Mucosa of gallbladder (tissue), 1 donor: ENCODE measurements around the gene EPHA2. TPM values are rescaled to one million over a fixed set of nuclear protein-coding genes. Genes with fewer than 3 reads are reported as not detected.
"Not testable (repeated sequence)": the region's sequence is repeated elsewhere in the genome, so short reads cannot be mapped to it uniquely, and the experiment has no call there.

ENCODE experiments used
- DNase-seq: peaks from one replicate; pipeline ENCODE4 v3.0.0-alpha.2; 2020; ENCODE audit warnings: low spot score
- total RNA-seq: library from RNA; stranded (reverse); gene quantifications from one replicate; pipeline ENCODE4 v1.2.1, GENCODE V29; 2021
- donor health status: DM: no; HTN: no; CAD: no.

EPHA2 gene
- total RNA-seq, 1 donor from 2014 or later = 37.2 TPM

GRCh38 chr1:16168144-16168495 is 12.3 kb upstream of the EPHA2 start:
- not testable (repeated sequence) for DNase-seq

- DNase-seq = no peak
Observed at GRCh38 chr1:16167331-16168143, 11.7 kb upstream of the EPHA2 start.

GRCh38 chr1:16166117-16166516 is 10.2 kb upstream of the EPHA2 start:
- no peak for DNase-seq

GRCh38 chr1:16165548-16165947 is 9.7 kb upstream of the EPHA2 start:
- DNase-seq = no peak

GRCh38 chr1:16165073-16165364 is 9.2 kb upstream of the EPHA2 start:
- no peak for DNase-seq

- no peak for DNase-seq
Observed at GRCh38 chr1:16164213-16165072, 8.6 kb upstream of the EPHA2 start.

GRCh38 chr1:16163608-16164212 is 7.8 kb upstream of the EPHA2 start:
- DNase-seq = not testable (repeated sequence)

- no peak for DNase-seq
Observed at GRCh38 chr1:16162163-16162822, 6.4 kb upstream of the EPHA2 start.

GRCh38 chr1:16161717-16162116 is 5.8 kb upstream of the EPHA2 start:
- no peak for DNase-seq

- no peak for DNase-seq
Observed at GRCh38 chr1:16158993-16159831, 3.3 kb upstream of the EPHA2 start.

- no peak for DNase-seq
Observed at GRCh38 chr1:16158025-16158424, 2.2 kb upstream of the EPHA2 start.

GRCh38 chr1:16156848-16157495 is 1.1 kb upstream of the EPHA2 start:
- DNase-seq = no peak

GRCh38 chr1:16153999-16154673 is 1.7 kb downstream of the EPHA2 start:
- no peak for DNase-seq

GRCh38 chr1:16153096-16153998 is 2.5 kb downstream of the EPHA2 start:
- no peak for DNase-seq

- no peak for DNase-seq
Observed at GRCh38 chr1:16152481-16153087, 3.3 kb downstream of the EPHA2 start.

GRCh38 chr1:16151995-16152384 is 3.9 kb downstream of the EPHA2 start:
- no peak for DNase-seq

- no peak for DNase-seq
Observed at GRCh38 chr1:16151196-16151994, 4.5 kb downstream of the EPHA2 start.

GRCh38 chr1:16150508-16150907 is 5.4 kb downstream of the EPHA2 start:
- no peak for DNase-seq
